GM21360 (cell line): ENCODE measurements around the gene DDX25.
A peak's percentile ranks its signal among the peaks of the same experiment; 100 is the strongest.
"Not testable (repeated sequence)": the region's sequence is repeated elsewhere in the genome, so short reads cannot be mapped to it uniquely, and the experiment has no call there.

Experiments
- ATAC-seq: cut with Tn5 transposase; IDR thresholded peaks from one replicate; pipeline ENCODE4 v1.9.1; 2021; ENCODE audit warnings: mild to moderate bottlenecking, moderate library complexity; ENCODE audit not compliant: unreplicated experiment

The DDX25 gene

GRCh38 chr11:125903711-125904659, at the start of gene DDX25:
Gene DDX25 (plus strand): TSS chr11:125904508. CDS start chr11:125904518, 10 bp downstream.
- no peak for ATAC-seq

DNA sequence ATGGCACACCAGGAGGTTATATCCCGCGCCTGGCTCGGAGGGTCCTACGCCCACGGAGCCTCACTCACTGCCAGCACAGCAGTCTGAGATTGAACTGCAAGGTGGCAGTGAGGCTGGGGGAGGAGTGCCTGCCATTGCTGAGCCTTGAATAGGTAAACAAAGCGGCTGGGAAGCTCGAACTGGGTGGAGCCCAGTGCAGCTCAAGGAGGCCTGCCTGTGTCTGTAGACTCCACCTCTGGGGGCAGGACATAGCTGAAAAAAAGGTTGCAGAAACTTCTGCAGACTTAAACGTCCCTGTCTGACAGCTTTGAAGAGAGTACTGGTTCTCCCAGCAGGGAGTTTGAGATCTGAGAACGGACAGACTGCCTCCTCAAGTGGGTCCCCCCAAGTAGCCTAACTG, 46.6 kb upstream of the DDX25 start:
- not testable (repeated sequence) for ATAC-seq

DNA sequence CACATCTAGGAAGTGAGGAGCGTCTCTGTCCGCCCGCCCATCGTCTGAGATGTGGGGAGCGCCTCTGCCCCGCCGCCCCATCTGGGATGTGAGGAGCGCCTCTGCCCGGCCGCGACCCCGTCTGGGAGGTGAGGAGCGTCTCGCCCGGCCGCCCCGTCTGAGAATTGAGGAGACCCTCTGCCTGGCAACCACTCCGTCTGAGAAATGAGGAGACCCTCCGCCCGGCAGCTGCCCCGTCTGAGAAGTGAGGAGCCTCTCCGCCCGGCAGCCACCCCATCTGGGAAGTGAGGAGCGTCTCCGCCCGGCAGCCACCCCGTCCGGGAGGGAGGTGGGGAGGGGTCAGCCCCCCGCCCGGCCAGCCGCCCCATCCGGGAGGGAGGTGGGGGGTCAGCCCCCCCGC, 41.5 kb upstream of the DDX25 start:
- ATAC-seq = not testable (repeated sequence)

- not testable (repeated sequence) for ATAC-seq
Observed at GRCh38 chr11:125865354-125865753, 39.0 kb upstream of the DDX25 start.

DNA sequence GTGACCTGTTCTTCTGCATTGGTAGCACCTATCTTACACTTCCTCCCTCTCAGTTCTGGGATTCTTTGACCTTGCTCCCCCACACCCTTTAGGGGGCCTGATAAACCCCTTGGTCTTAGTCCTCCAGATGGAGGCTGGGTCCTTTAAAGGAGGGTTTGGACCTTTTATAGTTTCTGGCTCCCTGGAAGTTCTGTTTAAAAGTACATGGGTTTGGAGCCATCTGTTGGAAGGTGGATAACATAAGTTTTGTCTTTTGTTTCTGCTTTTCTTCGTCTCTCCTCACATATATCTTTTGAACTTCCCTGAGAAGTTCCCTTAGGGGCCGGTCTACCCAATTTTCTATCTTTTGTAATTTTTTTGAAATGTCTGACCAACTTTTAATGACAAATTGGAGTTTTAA, 34.8 kb upstream of the DDX25 start:
- no peak for ATAC-seq

DNA sequence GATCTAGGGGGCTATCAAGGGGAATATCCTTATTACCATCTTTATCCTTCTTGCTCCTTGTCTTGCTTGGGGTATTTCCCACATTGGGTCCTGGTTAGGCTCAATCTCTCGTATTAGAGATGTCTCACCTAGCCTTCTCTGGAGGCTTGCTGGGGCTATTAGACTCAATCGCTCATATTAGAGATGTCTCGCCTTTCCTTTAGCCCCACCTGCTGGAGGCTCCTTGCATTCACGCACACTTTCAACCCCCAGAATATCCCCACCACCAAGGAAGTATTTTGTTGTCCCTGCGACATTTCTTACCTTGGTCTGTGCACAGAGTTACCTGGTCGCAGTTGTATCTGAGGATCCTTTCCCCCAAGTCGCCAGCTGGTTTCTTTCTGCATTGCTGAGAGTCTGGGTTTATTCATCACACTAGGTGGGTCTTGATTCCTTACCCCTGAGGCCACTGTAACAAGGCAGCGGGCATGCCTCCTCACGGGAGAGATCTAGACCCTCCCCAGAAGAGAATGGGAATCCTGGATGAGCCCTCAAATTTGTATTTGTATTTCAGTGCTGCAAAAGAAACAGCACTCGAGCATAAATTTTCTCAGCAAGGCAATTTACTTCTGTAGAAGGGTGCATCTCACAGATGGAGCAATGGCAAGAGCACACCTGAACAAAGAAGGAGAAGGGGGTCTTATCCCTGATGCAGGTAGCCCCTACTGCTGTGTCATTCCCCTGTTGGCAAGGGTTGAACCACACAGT, 32.7 kb upstream of the DDX25 start:
- ATAC-seq = no peak

DNA sequence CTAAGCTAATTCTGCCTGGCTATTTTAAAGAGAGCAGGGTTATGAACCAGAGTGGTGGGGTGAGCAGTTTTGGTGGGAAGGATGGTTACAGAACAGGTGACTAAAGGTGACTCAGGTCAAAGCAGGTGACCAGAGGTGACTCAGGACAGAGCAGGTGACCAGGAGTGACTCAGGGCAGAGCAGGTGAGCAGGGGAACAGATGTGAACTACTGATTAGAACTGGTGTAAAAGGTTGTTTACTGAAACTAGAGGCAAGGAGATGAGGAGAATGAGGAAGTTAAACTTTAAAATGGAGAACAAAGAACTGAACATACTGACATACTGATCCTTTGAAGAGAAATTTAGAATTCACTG, 32.2 kb upstream of the DDX25 start:
- ATAC-seq = no peak

DNA sequence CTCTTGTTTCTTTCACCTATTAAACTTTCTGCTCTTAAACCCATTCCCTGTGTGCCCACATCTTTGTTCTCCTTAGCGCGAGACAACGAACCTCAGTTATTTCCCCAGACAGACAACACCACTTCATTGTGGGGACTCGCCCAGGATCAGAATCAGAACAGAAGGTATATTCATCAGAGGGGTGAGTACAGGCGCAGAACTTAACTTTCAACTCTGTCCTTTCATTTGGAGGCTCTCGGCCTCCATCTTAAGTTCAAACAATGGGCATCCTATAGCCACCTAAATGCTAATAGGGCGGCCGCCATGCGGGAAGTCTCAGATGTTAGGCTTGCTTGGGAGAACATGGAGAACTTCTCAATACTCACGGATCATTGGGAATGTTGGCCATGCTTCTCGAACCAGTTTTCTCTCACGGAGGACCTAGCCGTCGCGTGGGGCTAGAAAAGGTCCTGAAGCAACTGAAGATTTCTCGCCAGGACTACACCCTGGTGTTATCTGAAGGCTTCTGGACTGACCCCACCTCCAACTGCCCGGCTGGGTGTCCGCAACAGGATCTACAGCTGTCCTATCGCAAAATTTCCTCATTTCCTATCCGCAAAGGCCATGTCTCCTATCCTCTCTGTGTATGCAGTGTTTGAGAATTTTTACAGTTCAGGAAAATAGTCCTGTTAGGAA, 30.3 kb upstream of the DDX25 start:
- peak; percentile 15 for ATAC-seq

- ATAC-seq = peak; percentile 84
Observed at GRCh38 chr11:125874556-125875124, 29.7 kb upstream of the DDX25 start.

GRCh38 chr11:125881291-125881690, 23.0 kb upstream of the DDX25 start:
- ATAC-seq = no peak

DNA sequence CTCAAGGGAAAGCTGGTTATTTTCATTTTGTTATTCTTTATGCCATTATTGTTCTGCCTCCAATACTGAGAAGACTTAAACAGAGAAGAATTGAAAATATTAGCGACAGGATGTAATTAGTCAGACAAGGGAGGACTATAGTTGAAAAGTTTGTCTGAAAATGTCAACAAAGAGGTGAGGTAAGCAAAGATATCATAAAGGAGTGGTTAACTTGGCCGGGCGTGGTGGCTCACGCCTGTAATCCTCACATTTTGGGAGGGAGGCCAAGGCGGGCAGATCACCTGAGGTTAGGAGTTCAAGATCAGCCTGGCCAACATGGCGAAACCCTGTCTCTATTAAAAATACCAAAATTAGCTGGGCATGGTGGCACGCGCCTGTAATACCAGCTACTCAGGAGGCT, 20.9 kb upstream of the DDX25 start:
- ATAC-seq = no peak

DNA sequence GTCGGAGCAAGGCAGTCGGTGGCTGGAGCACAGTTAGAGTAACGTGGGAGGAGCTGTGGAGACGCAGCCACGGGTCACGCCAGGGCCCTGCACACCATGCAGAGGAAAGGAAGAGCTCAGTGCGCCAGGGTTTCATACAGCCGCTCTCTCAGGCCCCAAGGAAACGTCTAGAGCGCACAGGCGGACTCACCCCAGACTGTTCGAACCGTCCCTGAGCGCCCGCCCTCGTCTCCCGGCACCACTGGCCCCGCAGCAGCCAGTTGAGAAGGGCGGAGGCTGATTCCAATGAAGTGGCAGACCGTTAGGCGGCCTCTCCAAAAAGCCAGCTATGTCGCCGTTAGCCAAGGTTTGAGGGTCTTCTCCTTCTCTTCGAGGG, 17.3 kb upstream of the DDX25 start:
- ATAC-seq = peak; percentile 37

DNA sequence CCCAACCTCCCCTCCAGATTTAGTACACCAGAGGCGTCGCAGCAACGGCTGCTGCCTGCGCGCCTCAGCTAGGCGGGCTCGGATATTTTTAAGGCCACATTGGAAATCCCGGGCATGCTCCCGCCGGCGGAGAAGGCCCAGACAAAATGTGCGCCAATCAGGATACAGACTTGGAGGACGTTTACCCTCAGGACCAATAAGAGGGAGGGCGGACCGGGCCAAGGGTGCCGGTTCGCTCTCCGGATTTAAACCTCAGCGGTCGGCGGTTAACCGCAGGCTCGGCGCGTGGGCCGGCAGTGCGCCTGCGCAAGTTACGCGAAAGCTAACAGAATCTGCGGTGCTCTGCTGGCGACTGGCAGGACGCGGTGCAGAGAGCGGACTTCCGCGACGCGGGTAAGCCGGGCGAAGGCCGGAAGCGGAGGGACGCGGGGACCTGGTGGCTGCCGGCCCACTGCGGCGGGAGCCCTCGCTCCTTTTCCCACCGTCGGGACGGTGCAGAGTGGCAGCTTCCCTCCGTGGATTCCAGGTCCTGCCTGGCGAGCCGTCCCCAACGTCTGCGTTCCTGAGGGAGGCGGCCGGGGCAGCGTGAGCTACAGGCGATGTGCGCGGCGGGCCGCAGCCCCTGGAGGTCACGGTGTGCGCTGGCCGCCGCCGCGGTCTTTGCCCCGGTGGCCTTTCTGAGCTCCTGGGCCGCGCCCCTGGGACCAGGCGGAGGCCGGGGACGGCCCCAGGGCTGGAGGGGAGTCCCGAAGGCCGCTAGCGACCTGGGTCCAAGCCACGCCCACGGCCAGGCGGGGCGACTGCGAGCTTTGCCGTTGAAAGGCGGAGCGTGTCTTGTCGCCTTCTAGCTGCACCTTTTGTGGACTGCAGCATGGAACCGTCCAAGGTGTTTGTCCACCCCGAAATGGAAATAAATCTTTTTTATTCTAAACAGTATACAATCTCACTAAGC, 16.7 kb upstream of the DDX25 start, which contains the start of gene HYLS1:
HYLS1 (plus strand) TSS at position 296 of the 952 bp plus-strand sequence. CDS start 11,701 bp downstream, outside the sequence.
- ATAC-seq = peak; percentile 84

DNA sequence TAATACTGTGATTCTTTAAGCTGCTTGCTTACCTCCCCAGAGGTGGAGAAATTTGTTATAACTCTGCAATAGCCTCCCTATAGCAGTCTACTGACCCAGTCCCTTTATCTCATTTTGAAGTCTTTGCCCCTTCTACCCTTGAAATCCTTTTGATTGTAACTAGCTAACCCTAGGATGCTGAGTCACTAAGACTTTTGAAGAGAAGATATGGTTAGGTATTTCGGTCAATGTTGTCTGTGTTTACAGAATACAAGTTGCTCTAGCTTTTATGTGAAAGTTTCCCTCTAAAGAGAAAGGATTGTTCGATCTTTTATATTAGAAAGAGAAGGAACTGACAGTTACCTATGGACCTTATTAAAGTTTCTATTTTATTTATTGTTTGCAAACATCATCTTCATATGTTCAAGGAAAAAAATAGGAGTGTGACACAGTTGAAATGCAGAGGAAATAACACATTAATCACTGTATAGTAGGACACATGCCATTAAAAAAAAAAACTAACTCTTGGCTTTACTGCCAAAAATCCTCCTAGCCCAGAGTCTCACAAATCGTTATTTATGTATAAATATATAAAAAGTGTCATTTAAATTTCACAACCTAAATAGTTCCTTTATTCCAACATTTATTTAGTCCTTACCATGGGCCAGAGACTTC, 13.7 kb upstream of the DDX25 start:
- ATAC-seq = no peak

DNA sequence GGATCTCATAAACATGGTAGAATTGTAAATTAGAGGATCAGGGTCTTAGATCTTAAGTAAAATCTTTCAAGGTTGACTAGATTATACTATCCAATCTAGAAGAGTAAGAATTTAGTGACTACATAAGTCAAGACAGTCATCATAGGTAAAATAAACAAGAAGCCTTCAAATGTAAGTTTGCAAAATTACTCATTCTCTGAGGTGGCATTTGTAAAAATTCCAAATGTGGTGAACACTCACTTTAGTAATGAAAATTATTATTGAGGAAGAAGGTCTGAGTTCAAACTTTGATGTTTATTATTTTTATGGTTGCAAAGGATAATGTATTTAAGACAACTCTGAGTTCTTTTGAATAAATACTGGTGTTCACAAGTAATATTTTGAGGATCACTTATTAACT, 12.2 kb upstream of the DDX25 start:
- ATAC-seq = no peak

- ATAC-seq = no peak
Observed at GRCh38 chr11:125892994-125893393, 11.3 kb upstream of the DDX25 start.

DNA sequence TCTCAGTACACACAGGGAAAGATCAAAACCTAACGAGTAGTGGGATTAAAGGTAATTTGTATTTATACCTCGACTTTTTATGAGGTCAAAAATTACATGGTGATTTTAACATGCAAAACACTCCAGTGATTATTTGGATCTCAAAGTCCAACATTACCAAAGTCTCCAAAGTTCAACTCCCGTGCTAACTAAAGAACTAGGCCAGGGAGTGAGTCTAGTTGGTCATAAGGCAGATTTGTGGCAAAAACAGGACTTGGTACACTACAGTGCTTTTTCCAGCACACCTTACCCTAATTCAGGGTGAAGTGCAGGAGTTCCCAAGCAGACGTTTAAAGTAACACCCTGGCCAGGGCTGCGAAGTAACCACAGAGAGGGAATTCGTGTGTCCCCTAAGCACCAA, 2.4 kb upstream of the DDX25 start:
- no peak for ATAC-seq

GRCh38 chr11:125902277-125902926, 1.9 kb upstream of the DDX25 start:
- no peak for ATAC-seq
